ENCODE results near the gene KIFAP3. TPM values are rescaled to one million over a fixed set of nuclear protein-coding genes. Genes with fewer than 3 reads are reported as not detected.
"Not testable (repeated sequence)": the region's sequence is repeated elsewhere in the genome, so short reads cannot be mapped to it uniquely, and the experiment has no call there.

The KIFAP3 gene
- total and polyA plus RNA-seq, 7 donors: 14.4 to 36.7 (median 28.1) TPM

GRCh38 chr1:170078610-170079189, 4.2 kb upstream of the KIFAP3 start:
- Histone ChIP-seq H3K4me1 (peaks cover 0 to 10% (median 2%) of the 10 kb centered on the region in 4 donors), H3K9me3 (peaks cover 0 to 4% (median 0%) of the 10 kb centered on the region in 4 donors), H3K27ac (no peak overlapping the region), H3K27me3 (no peaks in the 10 kb centered on the region), H3K36me3 (no peaks in the 10 kb centered on the region), H3K4me3 (no peak overlapping the region)
- TF ChIP-seq, protein P1, sequence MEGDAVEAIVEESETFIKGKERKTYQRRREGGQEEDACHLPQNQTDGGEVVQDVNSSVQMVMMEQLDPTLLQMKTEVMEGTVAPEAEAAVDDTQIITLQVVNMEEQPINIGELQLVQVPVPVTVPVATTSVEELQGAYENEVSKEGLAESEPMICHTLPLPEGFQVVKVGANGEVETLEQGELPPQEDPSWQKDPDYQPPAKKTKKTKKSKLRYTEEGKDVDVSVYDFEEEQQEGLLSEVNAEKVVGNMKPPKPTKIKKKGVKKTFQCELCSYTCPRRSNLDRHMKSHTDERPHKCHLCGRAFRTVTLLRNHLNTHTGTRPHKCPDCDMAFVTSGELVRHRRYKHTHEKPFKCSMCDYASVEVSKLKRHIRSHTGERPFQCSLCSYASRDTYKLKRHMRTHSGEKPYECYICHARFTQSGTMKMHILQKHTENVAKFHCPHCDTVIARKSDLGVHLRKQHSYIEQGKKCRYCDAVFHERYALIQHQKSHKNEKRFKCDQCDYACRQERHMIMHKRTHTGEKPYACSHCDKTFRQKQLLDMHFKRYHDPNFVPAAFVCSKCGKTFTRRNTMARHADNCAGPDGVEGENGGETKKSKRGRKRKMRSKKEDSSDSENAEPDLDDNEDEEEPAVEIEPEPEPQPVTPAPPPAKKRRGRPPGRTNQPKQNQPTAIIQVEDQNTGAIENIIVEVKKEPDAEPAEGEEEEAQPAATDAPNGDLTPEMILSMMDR (IDR thresholded peaks at IDR 0.05): no peak
- TF ChIP-seq POLR2A (IDR thresholded peaks at IDR 0.05) (no peak), POLR2AphosphoS5 (IDR thresholded peaks at IDR 0.05) (no peak), EP300 (IDR thresholded peaks at IDR 0.05) (no peak)
- intact Hi-C loops (cut with DNase I): loop anchor here (10.0 kb wide), 2 partner anchors 456 to 1236 kb away; partner anchors contain the start of genes FMO4 and GORAB
- DNase-seq: no peak

DNA sequence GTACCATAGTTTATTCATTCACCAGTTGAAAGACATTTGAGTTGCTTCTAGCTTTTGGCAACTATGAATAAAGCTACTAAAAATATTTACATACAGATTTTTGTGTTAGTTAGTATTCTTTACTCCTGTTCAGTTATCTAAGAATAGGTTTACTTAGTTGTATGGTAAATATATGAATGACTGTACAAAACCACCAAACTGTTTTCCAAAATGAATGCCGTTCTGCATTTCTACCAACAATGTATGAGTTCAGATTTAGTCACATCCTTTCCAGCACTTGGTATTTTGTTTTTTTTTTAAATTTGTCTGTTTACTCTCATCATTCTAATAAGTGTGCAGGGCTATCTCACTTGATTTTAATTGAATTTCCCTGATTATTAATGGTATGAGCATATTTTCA, 3.4 kb upstream of the KIFAP3 start:
- Histone ChIP-seq H3K9me3 (peaks cover 0 to 4% (median 0%) of the 10 kb centered on the region in 4 donors), H3K4me3 (no peak overlapping the region), H3K27me3 (no peaks in the 10 kb centered on the region), H3K4me1 (peaks cover 0 to 18% (median 9%) of the 10 kb centered on the region in 4 donors), H3K27ac (no peak overlapping the region), H3K36me3 (no peaks in the 10 kb centered on the region)
- DNase-seq: no peak
- TF ChIP-seq, protein P1 (IDR thresholded peaks at IDR 0.05): no peak
- TF ChIP-seq POLR2A (IDR thresholded peaks at IDR 0.05) (no peak), POLR2AphosphoS5 (IDR thresholded peaks at IDR 0.05) (no peak), EP300 (IDR thresholded peaks at IDR 0.05) (no peak)
- intact Hi-C loops (cut with DNase I): loop anchor here (10.0 kb wide), 2 partner anchors 457 to 1237 kb away; partner anchors contain the start of genes FMO4 and GORAB
- WGBS, 2 donors: 91 to 92% methylated on average over 1 of the region's 1 CpG

- peaks cover 0 to 25% (median 19%) of the 10 kb centered on the region in 4 donors for H3K4me1 ChIP-seq
- not testable (repeated sequence) for H3K36me3 ChIP-seq, DNase-seq, H3K27me3 ChIP-seq, H3K4me3 ChIP-seq, H3K27ac ChIP-seq, H3K9me3 ChIP-seq
- 91 to 92% methylated on average over 5 of the region's 5 CpGs for WGBS, 2 donors
- intact Hi-C loops (cut with DNase I): loop anchor here (10.0 kb wide), 2 partner anchors 458 to 1238 kb away; partner anchors contain the start of genes FMO4 and GORAB
Measured at GRCh38 chr1:170076952-170077351, 2.5 kb upstream of the KIFAP3 start.

- Histone ChIP-seq H3K27ac (no peak overlapping the region), H3K4me3 (no peak overlapping the region), H3K9me3 (peaks cover 0 to 4% (median 0%) of the 10 kb centered on the region in 4 donors), H3K4me1 (peaks cover 0 to 25% (median 19%) of the 10 kb centered on the region in 4 donors), H3K27me3 (no peaks in the 10 kb centered on the region), H3K36me3 (no peaks in the 10 kb centered on the region)
- intact Hi-C loops (cut with DNase I): loop anchor here (10.0 kb wide), 2 partner anchors 459 to 1239 kb away; partner anchors contain the start of genes FMO4 and GORAB
- DNase-seq: no peak
- TF ChIP-seq POLR2A (IDR thresholded peaks at IDR 0.05): no peak
- TF ChIP-seq EP300 (IDR thresholded peaks at IDR 0.05): no peak
- TF ChIP-seq, protein P1 (IDR thresholded peaks at IDR 0.05): no peak
- TF ChIP-seq POLR2AphosphoS5 (IDR thresholded peaks at IDR 0.05): no peak
Measured at GRCh38 chr1:170076199-170076598, 1.7 kb upstream of the KIFAP3 start.

GRCh38 chr1:170075186-170075585, 691 bp upstream of the KIFAP3 start:
- peaks cover 0 to 25% (median 19%) of the 10 kb centered on the region in 4 donors for H3K4me1 ChIP-seq
- H3K4me3 ChIP-seq: peak overlapping the region; percentile 56 to 80 (median 70)
- H3K27me3 ChIP-seq: no peaks in the 10 kb centered on the region
- H3K36me3 ChIP-seq: no peaks in the 10 kb centered on the region
- no peak for DNase-seq
- TF ChIP-seq POLR2A (IDR thresholded peaks at IDR 0.05) (no peak), POLR2AphosphoS5 (IDR thresholded peaks at IDR 0.05) (no peak), EP300 (IDR thresholded peaks at IDR 0.05) (no peak)
- TF ChIP-seq, protein P1 (IDR thresholded peaks at IDR 0.05): no peak
- WGBS, 2 donors: 58 to 90% methylated on average over 3 of the region's 3 CpGs
- peaks cover 0 to 4% (median 0%) of the 10 kb centered on the region in 4 donors for H3K9me3 ChIP-seq
- intact Hi-C loops (cut with DNase I): loop anchor here (10.0 kb wide), 2 partner anchors 460 to 1240 kb away; partner anchors contain the start of genes FMO4 and GORAB
- peak overlapping the region; percentile 81 to 88 (median 86) for H3K27ac ChIP-seq
